Cardiac muscle cell (in vitro differentiated cells and primary cell): ENCODE measurements around the gene GRPEL1. TPM values are rescaled to one million over a fixed set of nuclear protein-coding genes. Genes with fewer than 3 reads are reported as not detected.
A peak's percentile ranks its signal among the peaks of the same experiment; 100 is the strongest.

Source experiments
- DNase-seq, 2 donors: peaks; one replicate each; pipeline versions ENCODE4 v3.0.0 to v3.0.0-alpha.2; 2010 to 2017; ENCODE audit warnings: low read depth in 1 of 2, low spot score in 1 of 2
- H3K27ac ChIP-seq: fragments of 200-600 bp; sonication (generic); 2 replicates; pipeline ENCODE4 v1.5.1; 2016
- H3K27me3 ChIP-seq: fragments of 200-600 bp; sonication (generic); 2 replicates; pipeline ENCODE4 v1.6.0; 2016; ENCODE audit warnings: control low read depth
- H3K36me3 ChIP-seq: fragments of 200-600 bp; sonication (generic); 2 replicates; pipeline ENCODE4 v1.5.1; 2016; ENCODE audit warnings: control low read depth
- H3K4me1 ChIP-seq: fragments of 200-600 bp; sonication (generic); 2 replicates; pipeline ENCODE4 v1.8.1; 2017; ENCODE audit warnings: low read depth, mild to moderate bottlenecking, mixed run types
- H3K4me3 ChIP-seq: fragments of 200-600 bp; sonication (generic); 2 replicates; pipeline ENCODE4 v1.5.1; 2016; ENCODE audit warnings: mild to moderate bottlenecking
- H3K9me3 ChIP-seq: fragments of 200-600 bp; sonication (generic); 2 replicates; pipeline ENCODE4 v1.5.1; 2017; ENCODE audit warnings: low read depth, mild to moderate bottlenecking, control low read depth
- CTCF ChIP-seq: IDR thresholded peaks from 2 replicates; pipeline ENCODE4 v1.5.1; 2012; ENCODE audit warnings: low read depth, mild to moderate bottlenecking, low read length
- polyA plus RNA-seq: library from polyadenylated mRNA; unstranded; fragments of >200 nt; fragmentation: Nextera tagmentation; extraction: Ambion mirVana; gene quantifications from 2 replicates; pipeline ENCODE4 v1.2.1, GENCODE V29; 2016
- total RNA-seq: library from RNA; depleted of rRNA; stranded (reverse); fragments of >200 nt; gene quantifications from 2 replicates; pipeline ENCODE4 v1.2.3, GENCODE V29; 2016

GRPEL1 gene
- 21.2 and 24.0 TPM in 2 replicates for total RNA-seq
- polyA plus RNA-seq = 57.8 and 58.8 TPM in 2 replicates

DNA sequence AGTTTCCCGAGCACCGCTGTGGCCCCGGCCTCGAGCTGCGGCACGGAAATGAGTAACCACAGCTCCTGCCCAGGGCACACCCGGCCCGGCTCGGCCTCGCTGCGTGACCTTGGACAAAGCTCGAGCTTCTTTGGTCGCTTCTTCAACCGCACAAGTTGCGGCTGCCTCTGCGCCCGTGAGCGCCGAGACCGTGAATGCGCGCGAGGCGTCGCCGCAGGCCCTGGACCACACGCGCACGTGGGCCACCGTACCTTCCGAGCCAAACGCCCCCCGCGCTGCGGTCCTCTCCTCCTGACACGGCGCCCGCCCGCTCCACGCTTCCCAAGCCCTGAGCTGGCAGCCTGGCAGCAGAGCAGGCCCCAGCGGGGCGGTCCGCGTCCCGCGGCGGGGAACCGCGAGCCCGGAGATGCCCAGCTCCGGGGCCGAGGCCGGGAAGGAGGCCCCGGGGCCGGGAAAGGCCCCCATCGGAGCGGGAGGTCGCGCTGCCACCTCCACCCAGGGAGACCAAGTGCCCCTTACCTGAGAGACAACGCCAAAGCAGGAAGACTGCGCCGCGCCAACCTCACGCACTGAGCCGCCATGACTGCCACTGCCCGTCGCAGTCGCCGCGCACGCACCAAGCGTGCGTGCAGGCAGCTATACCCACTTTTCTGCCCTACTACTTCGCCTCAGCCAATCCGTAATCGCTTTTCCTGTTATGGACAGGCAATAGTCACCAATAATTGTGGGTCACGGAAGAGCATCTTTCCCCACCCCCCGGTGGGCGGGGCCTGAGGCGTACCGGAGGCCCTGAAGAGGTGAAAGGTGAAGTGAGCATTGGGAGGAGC is at the start of gene GRPEL1:
TSS of gene GRPEL1 (minus strand) at position 613 of the 827 bp plus-strand sequence. CDS start at position 581, 32 bp downstream.
- H3K27me3 ChIP-seq = no peaks in the 10 kb centered on the region
- H3K27ac ChIP-seq = peak within 1 kb of the TSS; percentile 75
- no peak for TF ChIP-seq CTCF
- H3K36me3 ChIP-seq = peaks cover 13% of the 10 kb centered on the region
- peak; percentile 99 for DNase-seq
- H3K4me1 ChIP-seq = peaks cover 6% of the 10 kb centered on the region
- H3K9me3 ChIP-seq = no peaks in the 10 kb centered on the region
- H3K4me3 ChIP-seq = peak within 1 kb of the TSS; percentile 75

DNA sequence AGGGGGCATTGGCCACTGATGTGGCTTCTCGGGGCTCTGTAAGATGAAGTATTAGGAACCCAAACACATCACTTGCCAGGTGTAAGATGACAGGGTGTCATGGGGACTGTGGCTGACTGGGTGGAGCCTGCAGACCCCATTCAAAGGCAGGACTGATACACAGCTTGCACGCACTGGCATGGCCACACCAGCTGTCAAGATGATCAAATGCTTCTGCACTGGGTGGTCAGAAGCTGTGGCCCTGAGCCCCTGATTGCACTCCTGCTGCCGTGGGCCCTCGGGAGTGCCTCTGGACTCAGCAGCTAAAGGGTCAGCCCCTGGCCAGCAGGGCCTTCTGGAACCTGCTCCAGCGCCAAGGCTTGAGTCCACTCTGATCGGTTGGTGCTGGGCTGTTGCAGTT is 48.8 kb upstream of the GRPEL1 start:
- Histone ChIP-seq H3K27me3 (no peaks in the 10 kb centered on the region), H3K4me3 (no peak overlapping the region), H3K4me1 (no peaks in the 10 kb centered on the region), H3K9me3 (no peaks in the 10 kb centered on the region), H3K36me3 (no peaks in the 10 kb centered on the region), H3K27ac (no peak overlapping the region)
- DNase-seq = no peak
- no peak for TF ChIP-seq CTCF

DNA sequence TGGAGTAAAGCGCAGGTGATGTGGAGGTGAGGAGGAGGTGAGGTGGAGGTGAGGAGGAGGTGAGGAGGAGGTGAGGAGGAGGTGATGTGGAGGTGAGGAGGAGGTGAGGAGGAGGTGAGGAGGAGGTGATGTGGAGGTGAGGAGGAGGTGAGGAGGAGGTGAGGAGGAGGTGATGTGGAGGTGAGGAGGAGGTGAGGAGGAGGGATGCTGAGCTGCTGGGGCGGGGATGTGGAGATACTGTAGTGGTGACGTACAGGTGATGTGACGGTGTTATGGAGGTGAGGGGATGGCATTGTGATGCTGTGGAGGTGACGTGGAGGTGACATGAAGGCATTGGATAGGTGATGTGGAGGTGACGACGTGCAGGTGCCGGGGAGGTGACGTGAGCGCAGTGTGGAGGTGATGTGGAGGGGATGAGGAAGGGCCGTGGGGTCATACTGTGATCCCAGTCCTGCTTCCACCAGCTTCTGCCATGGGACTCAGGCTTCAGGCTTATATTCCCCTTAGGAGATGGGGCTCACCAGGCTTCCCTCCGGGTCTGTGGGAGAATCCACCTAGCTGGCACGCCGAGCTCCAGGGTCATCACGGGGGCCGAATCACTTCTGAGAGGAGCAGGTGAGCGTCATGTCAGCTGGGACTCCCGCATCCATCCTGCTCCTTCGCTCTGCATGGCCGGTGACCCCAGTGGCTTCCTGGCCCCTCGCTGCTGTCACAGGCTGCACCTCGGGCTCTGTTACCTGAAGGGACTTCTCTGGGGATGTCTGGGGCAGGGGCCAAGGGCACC is 47.9 kb upstream of the GRPEL1 start:
- Histone ChIP-seq H3K27me3 (no peaks in the 10 kb centered on the region), H3K9me3 (no peaks in the 10 kb centered on the region), H3K4me3 (no peak overlapping the region), H3K27ac (no peak overlapping the region), H3K4me1 (no peaks in the 10 kb centered on the region), H3K36me3 (no peaks in the 10 kb centered on the region)
- no peak for DNase-seq
- TF ChIP-seq CTCF = no peak

DNA sequence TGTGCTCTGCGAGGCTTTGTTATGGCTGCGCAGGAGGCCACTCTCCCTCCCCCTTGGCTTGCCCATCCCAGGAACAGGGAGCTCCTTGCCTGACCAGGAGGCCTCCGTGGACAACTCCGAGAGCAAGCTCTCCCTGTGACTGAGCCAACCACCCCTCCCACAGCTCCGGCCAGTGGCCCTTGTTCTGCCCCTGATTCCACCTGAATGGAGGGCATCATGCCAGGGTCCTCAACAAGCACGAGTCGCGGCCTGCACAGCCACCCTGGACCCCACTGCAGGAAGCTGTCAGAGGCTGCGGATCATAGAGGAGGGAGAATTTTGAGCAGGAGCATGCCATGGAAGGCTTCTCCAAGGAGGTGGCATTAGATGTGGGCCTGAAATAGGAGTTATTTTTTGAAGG is 44.8 kb upstream of the GRPEL1 start:
- no peaks in the 10 kb centered on the region for H3K36me3 ChIP-seq
- DNase-seq = no peak
- H3K4me1 ChIP-seq = no peaks in the 10 kb centered on the region
- H3K27ac ChIP-seq = no peak overlapping the region
- H3K4me3 ChIP-seq = no peak overlapping the region
- H3K9me3 ChIP-seq = no peaks in the 10 kb centered on the region
- no peaks in the 10 kb centered on the region for H3K27me3 ChIP-seq
- TF ChIP-seq CTCF = no peak

- no peaks in the 10 kb centered on the region for H3K36me3 ChIP-seq
- DNase-seq = no peak
- H3K4me3 ChIP-seq = no peak overlapping the region
- H3K9me3 ChIP-seq = no peaks in the 10 kb centered on the region
- H3K4me1 ChIP-seq = no peaks in the 10 kb centered on the region
- H3K27ac ChIP-seq = no peak overlapping the region
- no peaks in the 10 kb centered on the region for H3K27me3 ChIP-seq
- TF ChIP-seq CTCF = no peak
Measured at GRCh38 chr4:7111441-7111840, 43.6 kb upstream of the GRPEL1 start.
